GM18502 (cell line): ENCODE results near the gene ZMIZ1.
A peak's percentile ranks its signal among the peaks of the same experiment; 100 is the strongest.
"Not testable (repeated sequence)": the region's sequence is repeated elsewhere in the genome, so short reads cannot be mapped to it uniquely, and the experiment has no call there.

ENCODE experiments used
- ATAC-seq: cut with Tn5 transposase; IDR thresholded peaks from one replicate; pipeline ENCODE4 v1.9.1; 2021; ENCODE audit warnings: mild to moderate bottlenecking; ENCODE audit not compliant: unreplicated experiment, poor library complexity

ZMIZ1 gene

DNA sequence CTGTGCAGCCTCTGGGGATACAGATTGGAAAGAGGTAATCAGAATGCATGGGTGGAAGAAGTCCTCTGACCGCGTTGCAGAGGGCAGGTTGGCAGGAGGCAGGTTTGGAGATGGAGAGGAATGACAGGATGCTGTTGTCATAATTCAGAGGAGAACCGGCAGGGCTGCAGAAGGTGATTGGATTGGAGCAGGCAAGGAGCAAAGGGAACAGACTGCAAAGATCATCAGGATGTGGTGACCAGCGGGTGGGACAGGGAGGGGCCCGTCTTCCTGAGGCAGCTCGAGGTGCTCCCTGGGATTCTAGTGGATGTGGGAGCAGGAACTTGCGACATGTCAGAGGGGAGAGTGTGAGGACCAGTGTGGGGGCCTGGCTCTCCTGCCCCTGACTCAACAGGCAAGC lies 200.0 kb downstream of the ZMIZ1 start:
- ATAC-seq: no peak

DNA sequence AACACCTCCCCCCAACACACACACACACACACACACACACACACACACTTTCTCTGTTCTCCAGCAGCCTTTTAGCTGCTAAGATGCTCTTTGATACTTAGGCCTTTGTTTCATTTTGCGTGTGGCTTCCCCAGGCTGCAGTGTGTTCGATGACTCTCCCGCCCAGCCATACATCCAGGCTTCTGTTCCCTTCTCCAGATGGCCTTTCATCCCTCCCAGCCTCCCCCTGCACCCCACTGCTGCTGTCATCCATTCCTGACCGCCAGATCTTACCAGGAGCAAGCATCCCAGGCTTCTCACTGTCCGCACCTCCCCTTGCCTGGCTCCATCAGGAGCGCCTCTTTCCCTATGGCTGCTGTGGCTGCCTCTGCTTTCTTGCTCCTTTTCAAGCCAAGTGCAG lies 200.7 kb downstream of the ZMIZ1 start:
- no peak for ATAC-seq

DNA sequence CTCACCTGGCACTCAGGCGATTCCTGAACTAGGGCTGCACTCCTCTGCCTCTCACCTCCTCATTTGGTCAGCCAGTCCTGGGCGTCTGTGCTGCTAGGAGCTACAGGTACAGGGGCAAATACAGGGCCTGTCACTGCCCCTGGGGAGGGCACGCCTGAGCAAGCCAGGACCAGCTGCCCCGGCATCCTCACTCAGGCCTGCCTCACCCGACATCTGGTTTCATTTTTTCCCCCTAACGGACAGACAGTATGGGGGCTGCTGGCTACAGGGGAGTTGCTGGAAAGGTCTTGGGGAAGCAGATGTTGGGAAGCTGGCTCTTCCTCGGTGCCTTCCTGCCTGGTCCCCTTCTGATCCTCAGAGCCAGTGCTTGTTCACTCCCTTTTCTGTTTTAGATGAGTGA lies 201.2 kb downstream of the ZMIZ1 start:
- ATAC-seq: no peak

DNA sequence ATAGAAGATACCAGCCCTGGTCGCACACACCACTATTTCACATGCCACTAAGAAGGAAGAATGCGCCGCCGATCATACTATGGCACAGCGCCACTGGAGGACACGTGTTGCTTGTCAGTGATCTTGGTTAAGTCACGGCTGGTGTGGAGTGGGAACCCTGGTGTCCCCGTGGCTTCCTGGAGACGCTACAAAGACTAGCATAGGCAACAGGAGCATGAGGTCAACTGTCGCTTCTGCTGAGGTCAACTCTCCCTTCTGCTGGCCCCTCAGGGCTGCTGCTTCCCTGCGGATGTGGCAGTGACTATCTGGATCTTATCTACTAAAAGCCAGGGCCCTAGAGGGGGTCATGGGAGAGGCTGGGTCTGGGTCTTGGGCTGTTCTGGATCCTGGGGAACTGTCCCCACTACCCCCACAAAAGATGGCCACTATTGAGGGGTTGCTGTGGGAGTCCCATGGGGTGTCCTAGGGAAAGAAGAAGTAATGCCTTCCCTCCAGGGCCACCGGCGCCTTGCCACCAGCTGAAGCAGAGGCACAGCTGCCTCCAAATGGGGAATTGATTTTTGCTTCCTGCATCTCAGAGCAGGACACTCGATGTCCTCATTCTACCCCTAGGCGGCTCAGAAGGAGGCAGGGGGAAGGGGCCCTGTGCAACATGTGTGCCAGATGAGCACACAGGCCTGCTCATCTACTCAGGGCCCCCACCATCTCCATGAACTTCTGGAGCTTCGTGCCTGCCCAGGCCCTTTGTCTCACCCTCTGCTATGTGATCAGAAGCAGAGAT lies 201.9 kb downstream of the ZMIZ1 start:
- no peak for ATAC-seq

DNA sequence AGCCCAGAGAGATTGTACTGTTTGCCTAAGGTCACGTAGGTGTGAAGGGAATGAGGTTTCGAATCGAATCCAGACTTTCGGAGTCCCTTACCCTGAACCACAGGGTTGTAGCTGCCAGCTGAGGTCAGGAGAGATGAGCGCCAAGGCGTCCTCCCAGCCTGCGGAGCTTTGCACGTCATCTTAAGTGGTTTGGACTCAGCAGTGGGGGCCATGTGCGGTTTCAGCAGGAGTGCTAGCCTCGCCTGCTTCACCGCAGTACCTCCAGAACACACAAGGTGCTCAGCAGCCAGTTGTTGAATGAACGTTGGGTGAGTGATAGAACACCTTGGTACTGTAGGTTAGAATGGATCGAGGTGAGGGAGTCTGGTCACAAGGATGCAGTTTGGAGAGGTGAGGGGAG lies 203.6 kb downstream of the ZMIZ1 start:
- ATAC-seq: no peak

DNA sequence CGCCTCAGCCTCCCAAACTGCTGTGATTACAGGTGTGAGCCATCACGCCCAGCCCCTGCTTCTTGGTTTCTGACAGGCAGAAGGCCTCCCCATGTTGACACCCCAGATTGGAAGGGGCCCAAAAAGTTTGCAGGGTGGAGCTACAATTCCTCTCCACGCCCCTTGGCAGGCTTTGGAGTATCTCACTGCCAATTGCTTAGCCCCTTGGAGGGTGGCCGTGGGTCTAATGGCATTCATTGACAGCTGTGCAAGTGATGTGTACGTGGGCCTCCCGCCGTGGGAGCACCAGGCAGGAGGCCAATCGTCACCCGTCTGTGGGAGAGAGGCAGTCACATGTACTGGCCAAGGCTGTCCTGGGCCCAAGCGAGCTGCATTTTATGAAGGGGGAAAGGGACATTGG lies 204.8 kb downstream of the ZMIZ1 start:
- no peak for ATAC-seq

DNA sequence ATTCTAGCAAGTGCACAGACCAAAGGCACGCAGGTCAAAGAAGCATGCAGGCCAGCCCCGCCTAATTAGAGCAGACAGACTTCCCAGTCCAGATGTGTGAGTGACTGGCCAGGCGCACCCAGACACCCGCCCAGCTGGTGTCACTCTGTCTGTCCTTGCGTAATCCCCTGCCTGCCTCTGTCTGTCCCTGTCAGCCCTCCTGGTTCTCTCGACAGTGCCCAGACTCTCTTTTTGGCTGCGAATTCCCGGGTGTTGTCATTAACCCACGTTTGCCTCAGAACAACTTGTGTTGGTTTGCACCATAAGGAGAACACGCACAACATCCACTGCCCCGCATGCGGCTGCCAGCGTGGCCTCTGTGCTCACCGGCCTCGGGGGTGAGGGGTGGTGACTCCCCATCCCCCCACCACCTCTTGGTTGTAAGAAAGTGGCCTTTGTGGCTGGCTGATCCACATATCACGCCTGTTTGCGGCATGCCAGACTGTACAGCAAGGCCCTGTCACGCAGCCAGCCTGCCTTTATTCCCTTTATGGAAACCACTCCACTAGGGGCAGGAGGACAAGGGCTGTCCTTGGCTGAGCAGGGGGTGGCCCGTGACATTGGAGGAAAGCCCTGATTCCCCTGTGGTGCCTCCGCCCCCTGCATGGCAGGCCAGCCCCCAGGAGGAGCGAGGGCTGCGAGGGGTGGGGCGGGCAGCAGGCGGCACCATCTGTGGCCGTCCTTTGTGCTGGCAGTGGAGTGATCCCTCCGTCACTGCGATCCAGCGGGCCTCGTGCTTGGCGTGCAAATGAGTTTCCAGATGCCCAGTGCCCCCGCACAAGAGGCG lies 205.7 kb downstream of the ZMIZ1 start:
- no peak for ATAC-seq

DNA sequence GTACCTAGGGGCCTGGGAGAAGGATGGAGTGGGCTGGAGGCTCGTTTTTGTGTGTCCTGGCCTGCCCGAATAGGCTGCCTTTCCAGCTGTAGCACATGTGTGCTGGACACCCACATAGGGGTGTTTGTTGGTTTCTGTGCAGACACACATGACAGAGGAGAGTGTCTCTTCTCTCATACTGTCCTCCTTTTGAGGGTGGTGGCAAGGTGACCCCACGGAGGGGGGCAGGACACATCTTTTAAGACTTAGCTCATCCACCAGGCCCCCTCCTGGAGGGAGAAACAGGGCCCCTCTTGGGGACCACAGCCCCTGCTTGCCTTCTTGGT lies 206.3 kb downstream of the ZMIZ1 start:
- ATAC-seq: no peak

DNA sequence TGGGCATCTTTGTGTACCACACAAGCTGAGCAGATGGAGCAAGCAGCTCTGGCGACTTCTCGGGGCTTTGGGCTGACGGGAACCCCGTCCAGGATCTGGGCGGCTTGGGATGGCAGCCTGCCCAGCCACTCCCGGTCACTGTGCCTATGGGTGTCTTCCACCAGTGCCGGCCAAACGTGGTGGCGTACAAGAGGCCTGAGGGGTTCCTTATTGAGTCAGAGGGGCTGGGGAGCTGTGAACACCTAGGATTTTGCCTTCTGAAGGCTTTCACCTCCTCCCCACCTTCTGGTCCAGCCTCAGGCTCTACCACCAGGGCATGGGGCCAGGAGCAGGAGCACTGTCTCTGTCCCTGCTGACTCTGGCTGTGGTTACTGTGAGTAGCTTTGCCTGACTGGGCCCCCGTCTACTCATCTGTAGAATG lies 206.7 kb downstream of the ZMIZ1 start:
- ATAC-seq: no peak

DNA sequence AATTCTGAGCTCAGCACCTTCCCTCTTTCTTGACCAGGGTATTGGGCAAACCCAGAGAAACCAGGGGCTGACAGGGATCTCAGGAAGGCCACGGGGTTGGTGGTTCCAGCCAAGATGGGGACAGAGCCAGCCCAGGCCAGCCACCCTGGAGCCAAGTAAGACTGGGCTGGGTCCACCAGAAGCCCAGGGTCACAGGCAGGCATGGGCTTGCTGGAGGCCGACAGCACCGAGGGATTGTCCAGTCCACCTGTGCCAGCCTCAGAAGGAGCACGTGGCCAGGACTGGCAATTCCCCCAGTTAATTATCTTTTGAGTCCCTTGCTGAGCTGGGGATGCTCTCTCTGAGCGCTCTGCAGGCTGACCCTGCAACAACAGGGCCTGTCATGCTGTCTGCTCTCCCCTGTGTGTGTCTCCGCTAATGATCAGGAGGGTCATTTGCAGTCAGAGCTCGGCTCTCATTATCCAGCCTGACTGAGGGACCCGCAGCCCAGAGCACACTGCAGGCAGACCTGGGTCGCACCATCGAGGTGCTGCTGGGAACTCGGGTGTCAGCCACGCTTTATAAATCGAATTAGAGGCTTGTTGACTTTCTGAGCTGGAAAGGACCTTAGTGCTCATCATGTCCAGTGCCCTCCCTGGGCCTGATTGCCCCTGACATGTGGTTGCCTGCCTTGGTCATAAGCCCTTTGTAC lies 209.0 kb downstream of the ZMIZ1 start:
- ATAC-seq: no peak

DNA sequence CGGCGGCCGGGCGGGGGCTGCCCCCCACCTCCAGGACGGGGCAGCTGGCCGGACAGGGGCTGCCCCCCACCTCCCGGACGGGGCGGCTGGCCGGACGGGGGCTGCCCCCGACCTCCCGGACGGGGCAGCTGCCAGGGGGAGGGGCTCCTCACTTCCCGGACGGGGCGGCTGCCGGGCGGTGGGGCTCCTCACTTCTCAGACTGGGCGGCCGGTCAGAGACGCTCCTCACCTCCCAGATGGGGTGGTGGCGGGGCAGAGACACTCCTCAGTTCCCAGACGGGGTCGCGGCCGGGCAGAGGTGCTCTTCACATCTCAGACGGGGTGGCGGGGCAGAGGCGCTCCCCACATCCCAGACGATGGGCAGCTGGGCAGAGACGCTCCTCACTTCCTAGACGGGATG lies 210.3 kb downstream of the ZMIZ1 start:
- ATAC-seq: not testable (repeated sequence)

DNA sequence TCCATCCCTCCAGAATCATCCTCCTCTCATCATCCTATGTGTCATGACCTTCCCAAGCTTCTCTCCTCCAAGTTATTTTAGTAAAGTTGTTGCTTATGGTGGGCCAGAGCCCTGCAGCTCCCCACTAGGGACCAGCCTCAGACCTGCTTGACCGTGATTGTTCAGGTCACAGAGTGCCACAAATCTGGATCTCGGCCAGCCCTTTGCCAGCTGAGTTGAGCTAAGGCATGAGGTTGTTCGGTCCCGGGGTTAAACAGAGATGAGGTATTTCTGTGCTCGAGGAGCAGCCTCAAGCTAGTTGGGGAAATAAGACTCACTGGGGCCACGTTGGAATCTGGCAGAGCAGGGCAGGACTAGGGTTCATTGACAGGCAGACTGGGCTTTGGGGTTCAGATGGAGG lies 212.2 kb downstream of the ZMIZ1 start:
- no peak for ATAC-seq

DNA sequence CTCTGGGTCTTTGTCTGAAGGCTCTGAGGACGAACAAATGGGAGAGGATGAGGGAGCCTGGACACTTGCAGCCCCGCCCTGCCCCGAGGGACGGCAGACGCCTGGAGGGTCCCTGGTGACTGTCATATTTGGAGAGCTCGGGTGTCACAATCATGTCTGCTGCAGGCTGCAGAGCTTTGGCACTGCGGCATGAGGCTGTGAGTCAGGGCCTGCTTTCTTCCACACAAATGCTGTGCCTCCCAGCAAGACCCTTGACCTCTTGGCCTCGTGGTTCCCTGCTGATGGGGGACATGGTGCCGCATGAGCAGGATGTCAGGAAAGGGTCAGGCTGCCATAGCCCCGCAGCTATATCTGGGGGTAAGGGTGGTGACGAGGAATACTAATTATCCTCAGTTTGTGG lies 213.6 kb downstream of the ZMIZ1 start:
- no peak for ATAC-seq

DNA sequence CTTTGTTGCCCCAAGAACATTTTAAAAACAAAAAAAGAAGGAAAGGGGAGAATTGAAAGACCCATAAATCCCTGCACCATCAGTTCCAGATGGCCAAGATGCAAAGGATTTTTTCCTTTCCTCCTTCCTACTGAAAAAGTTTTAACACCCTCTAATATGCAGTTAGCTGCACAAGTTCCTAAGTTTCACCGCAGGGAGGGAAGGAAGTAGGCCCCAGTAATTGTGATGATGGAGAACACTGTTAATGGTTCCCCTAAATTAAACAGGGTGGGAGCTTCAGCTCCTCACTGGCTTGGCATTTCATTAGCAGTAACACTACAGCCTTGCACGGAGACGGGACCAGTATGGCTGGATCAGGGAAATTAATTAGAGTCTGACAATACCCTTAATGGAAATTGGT lies 214.8 kb downstream of the ZMIZ1 start:
- no peak for ATAC-seq

DNA sequence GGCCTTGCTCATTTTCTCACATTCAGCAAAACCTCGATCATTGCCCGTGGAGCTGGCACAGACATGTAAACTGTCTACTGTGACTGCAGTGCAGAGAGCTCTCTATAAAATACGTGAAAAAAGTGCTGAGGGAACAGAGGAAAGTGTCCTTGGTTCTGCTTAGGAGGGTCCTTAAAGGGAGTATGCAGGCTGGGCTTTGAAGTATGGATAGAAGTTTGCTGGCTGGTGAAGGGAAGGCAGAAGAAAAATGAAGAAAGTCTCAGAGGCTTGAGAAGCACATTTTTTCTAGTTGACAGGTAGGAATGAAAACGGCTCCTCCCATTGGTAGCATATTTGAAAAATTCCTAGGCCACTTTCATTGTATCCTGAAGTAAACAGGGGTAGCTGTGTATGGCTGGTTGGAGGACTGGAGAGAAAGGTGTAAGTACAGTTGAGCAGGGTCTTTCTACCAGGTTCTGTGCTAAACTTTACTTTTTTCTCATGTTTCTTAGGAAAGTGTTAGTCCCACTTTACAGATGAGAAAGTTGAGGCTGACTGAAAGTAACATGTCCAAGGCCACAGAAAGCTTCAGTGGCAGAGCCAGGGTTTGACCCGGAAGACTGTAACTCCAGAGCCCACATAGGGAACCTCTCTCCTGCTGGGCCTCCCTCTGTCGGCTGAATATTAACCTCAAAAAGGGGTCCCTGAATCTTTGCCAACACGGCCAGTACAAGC lies 215.5 kb downstream of the ZMIZ1 start:
- no peak for ATAC-seq

DNA sequence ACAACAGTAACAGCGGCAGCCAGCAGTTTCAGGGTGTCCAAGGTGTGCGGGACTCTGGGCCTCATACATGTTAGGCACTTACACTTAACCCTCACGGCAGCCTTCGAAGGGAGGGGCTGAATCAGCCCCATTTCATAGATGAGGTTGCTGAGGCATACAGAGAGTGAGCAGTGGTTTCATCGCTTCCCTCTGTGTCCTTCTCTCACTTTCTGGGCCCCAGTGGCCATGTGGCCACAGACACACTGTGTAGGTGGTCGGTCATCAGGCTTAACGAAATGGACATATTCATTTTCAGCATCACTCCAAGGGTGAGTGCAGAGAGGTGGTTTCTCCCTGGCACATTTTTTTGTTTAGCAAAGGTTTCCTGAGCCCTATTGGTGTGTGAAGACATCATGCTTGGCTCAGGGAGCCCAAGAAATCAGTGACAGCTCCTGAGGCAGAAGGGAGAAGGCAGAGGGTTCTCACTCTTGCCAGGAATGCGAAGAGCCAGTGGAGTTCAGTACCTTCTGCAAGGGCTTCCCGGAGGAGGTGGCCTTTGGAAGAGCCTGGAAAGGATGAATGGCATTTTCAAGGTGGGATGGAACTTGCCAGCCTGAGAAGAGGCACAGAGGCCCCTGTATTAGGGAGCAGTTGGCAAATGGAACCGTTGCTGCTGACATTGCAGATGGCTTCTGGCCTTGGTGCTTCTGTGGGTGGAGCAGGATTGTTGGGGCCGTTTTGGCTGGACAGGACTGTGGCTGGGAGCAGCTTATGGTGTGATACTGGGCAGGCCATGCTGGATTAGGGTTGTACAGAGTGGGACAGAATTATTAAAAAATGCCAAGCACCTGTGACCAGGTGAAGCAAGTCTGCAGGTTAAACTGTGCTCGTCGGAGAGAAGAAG lies 216.8 kb downstream of the ZMIZ1 start:
- peak; percentile 71 for ATAC-seq

DNA sequence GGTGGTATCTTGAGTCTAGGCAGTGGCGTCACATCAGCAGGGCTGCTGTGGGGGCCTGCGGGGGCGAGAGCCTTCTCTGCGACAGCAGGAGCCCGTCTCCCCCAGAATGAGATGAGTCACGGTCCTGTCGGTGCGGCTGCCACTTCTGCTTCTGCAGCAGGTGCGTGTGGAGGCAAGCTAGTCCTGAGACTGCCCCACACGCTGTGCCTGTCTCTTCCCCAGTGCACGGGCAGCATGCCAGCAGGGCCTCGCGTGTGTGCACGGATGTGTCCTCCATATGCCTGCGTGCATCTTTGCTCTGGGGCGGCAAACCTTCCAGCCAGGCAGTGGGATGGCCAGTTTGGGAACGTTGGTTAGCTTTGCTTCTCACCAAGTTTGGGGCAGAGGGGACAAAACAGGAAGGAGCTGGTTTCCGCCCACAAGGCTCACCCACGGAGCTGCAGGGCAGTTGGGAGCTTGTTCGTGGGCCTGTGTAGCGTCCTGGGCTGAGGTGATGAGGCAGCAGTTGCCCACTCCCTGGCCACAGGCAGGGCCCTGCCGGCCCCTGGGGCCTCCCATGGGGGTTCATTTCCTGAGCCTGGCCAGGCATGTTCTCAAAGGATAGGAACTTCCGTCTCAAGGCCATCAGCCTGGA lies 217.7 kb downstream of the ZMIZ1 start:
- ATAC-seq: peak; percentile 86

DNA sequence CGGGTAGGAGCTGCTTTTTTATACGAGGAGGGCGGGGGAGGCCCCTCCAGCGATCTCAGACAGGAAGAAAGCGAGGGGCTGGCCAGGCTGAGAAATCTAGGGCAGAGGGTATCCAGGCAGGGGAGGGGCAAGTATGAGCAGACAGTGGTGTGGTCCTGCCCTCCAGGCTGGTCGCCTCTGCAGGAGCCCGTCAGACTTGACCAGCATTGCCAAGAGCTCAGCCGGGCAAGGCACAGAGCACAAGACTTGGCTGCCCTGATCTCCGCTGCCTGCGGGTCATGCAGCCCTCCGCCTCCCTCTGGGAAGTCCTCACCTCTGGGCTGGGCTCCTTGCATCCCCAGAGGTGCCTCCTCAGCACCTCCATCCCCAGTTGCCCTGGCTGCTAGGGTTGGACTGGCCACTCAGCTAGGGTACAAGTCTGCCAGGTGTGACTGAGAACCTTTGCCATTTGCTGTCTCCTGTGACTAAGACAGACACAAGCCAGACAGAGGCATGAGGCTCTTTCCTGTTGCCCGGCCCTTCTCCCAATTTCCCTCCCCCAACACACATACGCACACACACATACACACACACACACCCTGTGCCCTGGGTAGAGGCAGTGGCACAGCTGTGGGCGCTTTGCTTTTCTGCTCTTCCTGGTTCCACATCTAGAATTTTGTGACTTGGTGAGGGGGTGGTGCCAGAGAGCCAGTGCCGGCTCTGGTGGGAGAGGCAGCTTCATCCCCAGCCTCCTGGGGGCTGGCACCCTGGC lies 219.4 kb downstream of the ZMIZ1 start:
- no peak for ATAC-seq

DNA sequence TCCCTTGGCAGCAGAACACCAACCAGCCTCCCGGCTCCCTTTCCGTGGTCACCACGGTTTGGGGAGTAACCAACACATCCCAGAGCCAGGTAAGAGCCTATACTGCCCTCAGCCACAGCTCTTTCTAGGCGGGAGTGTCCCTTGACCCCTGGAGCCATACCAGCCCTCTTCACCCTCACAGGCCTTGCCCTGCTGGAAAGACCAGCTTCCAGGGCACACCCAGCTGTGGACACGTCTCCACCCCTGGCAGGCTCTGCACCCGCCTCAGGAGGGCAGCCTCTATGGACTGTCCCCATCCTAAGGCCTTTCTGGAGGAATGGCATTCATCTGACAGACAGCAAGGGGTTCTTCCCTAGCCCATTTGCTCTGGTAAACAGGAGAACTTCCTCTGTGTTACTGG lies 221.0 kb downstream of the ZMIZ1 start:
- no peak for ATAC-seq
